ENCODE results near the gene UGT1A7.
"Not testable (repeated sequence)": the region's sequence is repeated elsewhere in the genome, so short reads cannot be mapped to it uniquely, and the experiment has no call there.

Gene UGT1A7

GRCh38 chr2:233728723-233729301 lies 47.1 kb downstream of the UGT1A7 start, which contains the start of gene UGT1A3:
UGT1A3 (plus strand) TSS chr2:233729042; CDS start chr2:233729127, 85 bp downstream.
- TF ChIP-seq EZH2 (IDR thresholded peaks at IDR 0.05; ENCODE audit: borderline replicate concordance, low read length) (no peak), CTCF (IDR thresholded peaks at IDR 0.05; ENCODE audit: low read length) (no peak)
- Histone ChIP-seq H3K27me3 (ENCODE audit: insufficient read depth, low read length) (no peaks in the 10 kb centered on the region), H3F3A (ENCODE audit: insufficient read depth, low read length) (no peaks in the 10 kb centered on the region), H3K4me3 (ENCODE audit: low read depth, low read length, poor library complexity, severe bottlenecking) (no peak within 1 kb of the TSS), H3K9ac (ENCODE audit: low read length) (no peak within 1 kb of the TSS), H3K36me3 (ENCODE audit: insufficient read depth, low read length) (no peaks in the 10 kb centered on the region), H2AFZ (ENCODE audit: low read length) (no peak within 1 kb of the TSS), H3K9me3 (ENCODE audit: low read length) (no peaks in the 10 kb centered on the region), H4K20me1 (ENCODE audit: insufficient read depth, low read length) (no peaks in the 10 kb centered on the region), H3K79me2 (ENCODE audit: insufficient read depth, low read length) (no peaks in the 10 kb centered on the region), H3K4me2 (ENCODE audit: low read length) (no peak within 1 kb of the TSS), H3K27ac (ENCODE audit: low read depth, low read length, poor library complexity, severe bottlenecking) (no peak within 1 kb of the TSS), H3K9me2 (ENCODE audit: low read depth, low read length) (no peaks in the 10 kb centered on the region), H3K4me1 (ENCODE audit: insufficient read depth, low read length, severe bottlenecking) (no peaks in the 10 kb centered on the region)

- H3K36me3 ChIP-seq (ENCODE audit: insufficient read depth, low read length); H4K20me1 ChIP-seq (ENCODE audit: insufficient read depth, low read length); H3K4me3 ChIP-seq (ENCODE audit: low read depth, low read length, poor library complexity, severe bottlenecking); H3K4me1 ChIP-seq (ENCODE audit: insufficient read depth, low read length, severe bottlenecking); H3K27me3 ChIP-seq (ENCODE audit: insufficient read depth, low read length); H3K9me2 ChIP-seq (ENCODE audit: low read depth, low read length); H3K9ac ChIP-seq (ENCODE audit: low read length); H2AFZ ChIP-seq (ENCODE audit: low read length); H3K79me2 ChIP-seq (ENCODE audit: insufficient read depth, low read length); H3K9me3 ChIP-seq (ENCODE audit: low read length); H3F3A ChIP-seq (ENCODE audit: insufficient read depth, low read length); H3K4me2 ChIP-seq (ENCODE audit: low read length); H3K27ac ChIP-seq (ENCODE audit: low read depth, low read length, poor library complexity, severe bottlenecking): not testable (repeated sequence)
Measured at GRCh38 chr2:233736868-233737653, 55.4 kb downstream of the UGT1A7 start.

- Histone ChIP-seq H3K27ac (ENCODE audit: low read depth, low read length, poor library complexity, severe bottlenecking) (no peak overlapping the region), H3K79me2 (ENCODE audit: insufficient read depth, low read length) (no peaks in the 10 kb centered on the region), H3F3A (ENCODE audit: insufficient read depth, low read length) (no peaks in the 10 kb centered on the region), H3K9me2 (ENCODE audit: low read depth, low read length) (no peaks in the 10 kb centered on the region), H3K27me3 (ENCODE audit: insufficient read depth, low read length) (no peaks in the 10 kb centered on the region; the same call in 1 of the 2 replicates), H4K20me1 (ENCODE audit: insufficient read depth, low read length) (no peaks in the 10 kb centered on the region), H3K9me3 (ENCODE audit: low read length) (no peaks in the 10 kb centered on the region), H3K36me3 (ENCODE audit: insufficient read depth, low read length) (no peaks in the 10 kb centered on the region), H3K4me3 (ENCODE audit: low read depth, low read length, poor library complexity, severe bottlenecking) (no peak overlapping the region), H3K4me2 (ENCODE audit: low read length) (no peak overlapping the region), H3K4me1 (ENCODE audit: insufficient read depth, low read length, severe bottlenecking) (no peaks in the 10 kb centered on the region), H3K9ac (ENCODE audit: low read length) (no peak overlapping the region), H2AFZ (ENCODE audit: low read length) (no peak overlapping the region)
- TF ChIP-seq CTCF (IDR thresholded peaks at IDR 0.05; ENCODE audit: low read length) (no peak), EZH2 (IDR thresholded peaks at IDR 0.05; ENCODE audit: borderline replicate concordance, low read length) (no peak)
Measured at GRCh38 chr2:233740870-233741269, 59.2 kb downstream of the UGT1A7 start.
